SIG-M5 treated with dmso at 0.1 percent for 504 hours (cell line): ENCODE data around the gene MARCHF4.
"Not testable (repeated sequence)": the region's sequence is repeated elsewhere in the genome, so short reads cannot be mapped to it uniquely, and the experiment has no call there.

ENCODE experiments used
- DNase-seq: peaks from one replicate; lab custom pipeline; 2025; ENCODE audit not compliant: unreplicated experiment; lab: John Stamatoyannopoulos, UW

MARCHF4 gene

GRCh38 chr2:216392018-216392562 is 19.8 kb upstream of the MARCHF4 start:
- DNase-seq = no peak

DNA sequence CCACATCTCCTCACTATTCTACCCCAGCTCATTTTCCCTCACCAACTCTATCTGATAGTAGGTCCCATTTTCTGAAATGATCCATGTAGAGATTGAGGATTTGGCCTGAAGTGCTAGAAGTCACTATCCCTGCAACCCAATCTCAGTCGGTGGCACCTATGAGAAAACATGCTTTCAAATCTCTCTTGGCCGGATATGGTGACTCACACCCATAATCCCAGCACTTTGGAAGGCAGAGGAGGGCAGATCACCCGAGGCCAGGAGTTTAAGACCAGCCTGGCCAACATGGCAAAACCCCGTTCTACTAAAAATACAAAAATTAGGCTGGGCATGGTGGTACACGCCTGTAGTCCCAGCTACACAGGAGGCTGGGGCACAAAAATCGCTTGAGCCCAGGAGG is 19.1 kb upstream of the MARCHF4 start:
- no peak for DNase-seq

- peak; percentile 87 for DNase-seq
These were observed 17.3 kb upstream of the MARCHF4 start for GRCh38 chr2:216389570-216389969.

DNA sequence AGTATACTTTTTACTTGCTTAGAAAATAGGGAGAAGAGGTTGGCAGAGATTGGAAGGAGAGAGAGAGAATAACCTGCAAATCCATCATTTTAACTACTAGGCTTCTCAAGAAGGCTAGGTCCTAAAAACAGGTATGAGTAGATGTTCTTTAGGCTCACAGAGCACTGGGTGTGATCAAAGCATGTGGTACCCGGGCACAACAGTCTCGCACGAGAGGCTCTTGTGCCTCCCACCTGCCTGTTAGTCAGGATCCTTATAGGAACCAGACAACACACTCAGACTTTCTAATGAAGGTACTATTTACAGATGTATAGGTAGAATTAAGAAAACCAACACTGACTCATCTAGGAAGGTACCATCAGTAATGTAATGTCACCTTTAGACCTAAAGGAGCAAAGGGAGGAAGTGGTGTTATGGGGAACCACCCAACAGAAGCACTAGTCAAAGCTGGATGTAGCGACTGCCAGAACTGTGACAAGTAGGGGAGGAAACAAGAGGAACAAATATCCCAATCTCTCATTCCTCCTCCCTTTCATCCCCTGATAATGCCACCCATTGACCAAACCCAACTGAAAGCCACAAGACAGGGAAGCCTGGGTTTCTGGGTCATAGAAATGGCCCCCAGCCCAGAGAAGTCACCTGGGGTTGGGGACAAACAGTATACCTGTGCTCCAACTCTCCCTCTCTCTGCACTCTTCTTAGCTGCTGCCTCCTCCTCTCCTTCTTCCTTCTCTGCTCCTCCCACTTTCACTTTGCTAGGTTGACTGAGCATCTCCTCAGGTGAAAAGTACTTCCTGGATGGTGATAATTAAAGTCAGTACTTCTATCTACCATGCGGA is 16.0 kb upstream of the MARCHF4 start:
- DNase-seq = no peak

DNA sequence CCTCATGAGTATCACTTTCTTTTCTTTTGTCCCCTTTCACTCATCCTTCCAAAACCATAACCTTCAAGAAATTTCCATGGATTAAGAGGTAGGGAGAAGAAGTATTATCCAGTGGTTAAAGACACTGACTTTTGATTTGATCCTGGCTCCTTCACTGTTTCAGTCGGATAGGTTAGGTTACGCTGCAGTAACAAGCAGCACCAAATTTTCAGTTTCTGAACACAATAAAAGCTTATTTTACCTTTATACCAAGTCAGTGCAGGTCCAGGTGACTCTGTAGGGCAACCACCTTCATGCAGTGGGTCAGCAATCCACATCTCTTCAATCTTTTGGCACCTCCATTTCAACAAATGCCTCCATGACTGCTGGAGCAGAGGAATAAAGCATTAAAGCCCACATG is 15.0 kb upstream of the MARCHF4 start:
- DNase-seq = no peak

DNA sequence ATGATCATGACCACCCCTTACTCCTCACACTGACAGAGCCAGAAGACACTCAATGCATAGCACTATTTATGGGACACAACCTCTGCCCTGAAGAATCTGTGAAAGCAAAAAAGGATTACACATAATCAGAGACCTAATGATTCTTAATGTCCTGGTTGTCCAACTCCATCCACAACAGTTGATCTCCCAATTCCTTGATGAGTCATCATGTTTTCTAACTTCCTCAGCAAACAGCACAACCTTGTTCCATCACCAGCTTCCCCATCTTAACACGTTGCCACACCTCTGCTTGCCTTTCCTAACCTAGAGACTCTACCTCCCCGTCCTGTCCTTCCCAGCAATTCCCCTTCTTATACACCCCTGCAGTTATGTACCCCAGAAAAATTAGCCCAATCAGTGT is 13.2 kb upstream of the MARCHF4 start:
- no peak for DNase-seq

DNA sequence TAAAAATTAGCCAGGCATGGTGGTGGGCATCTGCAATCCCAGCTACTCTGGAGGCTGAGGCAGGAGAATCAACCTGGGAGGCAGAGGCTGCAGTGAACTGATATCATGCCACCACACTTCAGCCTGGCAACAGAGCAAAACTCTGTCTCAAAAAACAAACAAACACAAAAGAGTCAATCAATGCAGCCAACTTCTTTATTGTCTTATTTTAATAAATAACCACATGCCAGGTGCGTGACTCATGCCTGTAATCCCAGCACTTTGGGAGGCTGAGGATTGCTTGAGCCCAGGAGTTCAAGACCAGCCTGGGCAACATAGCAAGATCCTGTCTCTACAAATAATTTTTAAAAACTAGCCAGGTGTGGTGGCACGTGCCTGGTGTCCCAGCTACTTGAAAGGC is 12.1 kb upstream of the MARCHF4 start:
- not testable (repeated sequence) for DNase-seq

- DNase-seq = no peak
These were observed 7.7 kb upstream of the MARCHF4 start for GRCh38 chr2:216379977-216380376.

DNA sequence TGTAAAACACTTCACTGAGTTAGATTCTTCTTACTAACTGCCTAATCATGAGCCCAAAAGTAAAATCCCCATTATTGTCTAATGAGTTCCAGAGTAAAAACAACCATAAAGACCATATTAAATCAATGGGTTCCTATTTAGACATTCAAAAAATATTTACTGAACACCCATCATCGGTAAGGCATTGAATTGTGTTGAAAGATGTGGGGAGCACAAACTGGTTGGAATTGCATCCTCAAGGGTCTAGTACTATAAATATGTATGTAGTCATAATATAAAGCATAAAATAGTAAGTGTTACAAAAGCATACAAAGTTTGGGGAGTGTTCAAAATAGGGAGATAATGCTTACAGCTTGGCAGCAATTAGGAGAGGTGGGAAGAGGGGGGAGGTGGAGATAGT is 3.0 kb upstream of the MARCHF4 start:
- DNase-seq = no peak

- no peak for DNase-seq
These were observed 1.6 kb upstream of the MARCHF4 start for GRCh38 chr2:216373896-216374295.

GRCh38 chr2:216372761-216373291 is 543 bp upstream of the MARCHF4 start:
- DNase-seq = no peak

DNA sequence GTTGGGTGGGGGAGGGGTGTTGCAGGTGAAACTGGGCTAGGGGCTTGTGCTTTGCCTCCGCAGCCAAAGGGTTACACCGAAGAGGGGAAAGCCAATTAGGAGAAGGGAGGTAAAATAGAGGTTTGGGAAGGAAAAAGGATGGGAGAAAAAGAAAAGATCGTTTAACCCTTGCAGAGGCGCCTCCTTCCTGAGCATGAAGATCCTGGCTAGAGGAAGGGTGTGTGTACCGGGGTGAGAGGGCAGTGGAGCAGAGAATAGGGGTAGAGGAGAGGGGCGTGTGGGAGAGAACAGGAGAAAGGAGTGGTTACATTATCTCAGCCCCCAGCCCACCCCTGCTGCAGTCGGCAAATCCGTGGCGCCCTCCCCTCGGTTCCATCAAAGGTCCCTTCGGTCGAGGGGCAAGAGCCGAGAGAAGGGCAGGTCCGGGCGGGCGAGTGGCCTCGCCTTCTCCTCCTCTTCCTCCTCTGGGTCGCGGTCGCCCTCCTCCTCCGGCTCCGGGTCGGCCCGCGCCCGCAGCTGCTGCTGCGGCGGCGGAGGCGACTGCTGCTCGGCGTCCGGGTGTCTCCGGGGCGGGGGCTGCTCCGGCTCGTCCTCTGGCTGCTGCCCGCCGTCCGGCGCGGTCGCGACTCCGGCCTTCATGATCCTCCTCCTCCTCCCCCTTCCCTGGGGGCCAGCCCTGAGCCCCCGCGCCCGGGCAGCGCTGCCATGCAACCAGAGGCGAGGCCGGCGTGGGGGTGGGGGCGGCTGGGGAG is 1.1 kb downstream of the MARCHF4 start:
- DNase-seq = no peak

DNA sequence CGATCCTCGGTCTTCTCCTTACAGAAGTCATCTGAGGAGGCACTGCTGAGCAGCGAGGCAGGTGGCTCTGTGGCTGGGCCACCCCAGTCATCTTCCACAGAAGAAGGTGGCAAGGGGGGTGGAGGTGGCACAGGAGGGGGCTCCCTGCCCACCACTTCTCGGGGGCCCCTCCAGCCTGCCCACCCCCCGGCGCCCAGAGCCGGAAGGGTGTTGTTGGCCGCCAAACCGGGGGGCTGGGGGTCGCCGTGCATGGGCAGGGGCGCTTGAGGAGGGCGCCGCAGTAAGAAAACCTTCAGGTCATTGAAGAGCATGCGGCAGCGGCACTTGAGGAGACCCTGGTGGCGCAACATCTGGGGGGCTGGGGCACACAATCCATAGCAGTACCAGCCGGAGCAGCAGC is 2.5 kb downstream of the MARCHF4 start:
- no peak for DNase-seq

- no peak for DNase-seq
These were observed 5.4 kb downstream of the MARCHF4 start for GRCh38 chr2:216366777-216367471.

GRCh38 chr2:216365518-216365917 is 6.8 kb downstream of the MARCHF4 start:
- DNase-seq = no peak

DNA sequence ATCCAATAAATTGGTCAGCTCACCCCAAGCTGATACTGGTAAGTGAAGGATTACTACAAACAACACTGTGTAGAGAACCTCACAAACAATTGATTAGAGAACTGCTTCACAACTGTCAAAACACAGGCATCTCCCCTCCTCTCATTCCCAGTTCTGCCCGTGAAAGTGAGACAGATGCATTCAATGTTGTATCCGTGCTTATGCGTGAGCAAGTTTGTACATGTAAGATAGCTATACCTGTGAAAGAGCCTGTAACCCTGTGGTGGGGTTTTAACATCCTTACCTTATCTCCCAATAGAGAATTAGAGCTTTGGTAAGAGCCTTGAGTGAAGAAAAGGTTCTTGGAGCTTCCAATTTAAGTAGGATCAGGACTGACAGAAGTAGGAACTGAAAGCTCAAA is 9.1 kb downstream of the MARCHF4 start:
- no peak for DNase-seq

- no peak for DNase-seq
These were observed 9.6 kb downstream of the MARCHF4 start for GRCh38 chr2:216362730-216363129.

GRCh38 chr2:216355711-216356110 is 16.6 kb downstream of the MARCHF4 start:
- no peak for DNase-seq

DNA sequence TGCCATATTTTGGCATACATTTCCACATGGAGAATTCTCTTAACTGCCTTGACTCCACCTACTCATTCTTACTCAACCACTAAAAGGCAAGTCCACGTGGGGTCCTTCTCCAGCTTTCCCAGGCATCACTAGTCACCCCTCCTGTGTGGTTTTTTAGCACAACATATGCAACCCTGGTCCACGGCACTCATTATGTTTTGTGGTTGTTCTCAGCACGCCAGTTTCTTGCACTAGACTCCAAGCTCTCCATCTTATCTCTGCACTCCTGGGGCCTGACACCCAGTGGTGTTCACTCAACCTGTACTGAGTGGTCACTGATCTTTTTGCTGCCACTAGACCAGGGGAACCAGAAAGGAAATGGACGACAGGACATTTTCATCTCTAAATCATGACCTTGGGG is 18.0 kb downstream of the MARCHF4 start:
- DNase-seq = no peak

- DNase-seq = no peak
These were observed 19.5 kb downstream of the MARCHF4 start for GRCh38 chr2:216352653-216353270.
